Lung (tissue), 12 donors: ENCODE measurements around the gene ASAP2. TPM values are rescaled to one million over a fixed set of nuclear protein-coding genes. Genes with fewer than 3 reads are reported as not detected.

Source experiments
- ATAC-seq: fragments of 200-7000 bp; cut with Tn5 transposase; one replicate; pipeline ENCODE4 v1.9.1; 2020; ENCODE audit warnings: moderate number of reproducible peaks; ENCODE audit not compliant: insufficient read depth, low FRiP score
- DNase-seq, 3 donors: peaks; one replicate each; pipeline ENCODE4 v3.0.0-alpha.2; 2013 to 2017
- H3K27ac ChIP-seq, 2 donors: one replicate each; pipeline ENCODE4 v1.5.1; 2013; ENCODE audit warnings: mild to moderate bottlenecking in 2 of 2, moderate library complexity in 2 of 2, control low read depth in 1 of 2, inconsistent platforms in 1 of 2, low read depth in 1 of 2, low read length in 1 of 2
- H3K27me3 ChIP-seq, 3 donors: one replicate each; pipeline ENCODE4 v1.5.1; 2013; ENCODE audit warnings: low read length in 2 of 3; ENCODE audit not compliant: control insufficient read depth in 3 of 3, insufficient read depth in 3 of 3
- H3K36me3 ChIP-seq, 4 donors: one replicate each; pipeline ENCODE4 v1.5.1; 2013; ENCODE audit warnings: low read length in 4 of 4, mild to moderate bottlenecking in 1 of 4, moderate library complexity in 1 of 4; ENCODE audit not compliant: control insufficient read depth in 4 of 4, insufficient read depth in 4 of 4
- H3K4me1 ChIP-seq, 5 donors: one replicate each; pipeline ENCODE4 v1.5.1; 2013; ENCODE audit warnings: low read length in 5 of 5, mild to moderate bottlenecking in 2 of 5, moderate library complexity in 1 of 5; ENCODE audit not compliant: control insufficient read depth in 5 of 5, insufficient read depth in 5 of 5
- H3K4me3 ChIP-seq: one replicate; pipeline ENCODE4 v1.5.1; 2013; ENCODE audit warnings: mild to moderate bottlenecking, control low read depth, moderate library complexity
- H3K9ac ChIP-seq, 2 donors: one replicate each; pipeline ENCODE4 v1.5.1; 2013; ENCODE audit warnings: low read length in 2 of 2, control low read depth in 1 of 2; ENCODE audit not compliant: insufficient read depth in 1 of 2
- H3K9me3 ChIP-seq, 4 donors: one replicate each; pipeline ENCODE4 v1.5.1; 2013; ENCODE audit warnings: low read length in 3 of 4, mild to moderate bottlenecking in 1 of 4, moderate library complexity in 1 of 4; ENCODE audit not compliant: control insufficient read depth in 4 of 4, insufficient read depth in 3 of 4
- WGBS, 2 donors: extraction: QIAGEN DNeasy Blood & Tissue Kit; methylation state at CpG; one replicate each; pipeline ENCODE4 v1.1.7; 2013; 5-methylcytosine and 5-hydroxymethylcytosine counted together
- polyA plus RNA-seq, 2 donors: library from polyadenylated mRNA; stranded (reverse); fragments of 200-250 nt; gene quantifications; one replicate each; pipeline ENCODE4 v1.2.1, GENCODE V29; 2013
- total RNA-seq, 2 donors: library from RNA; depleted of rRNA in 1 of 2; stranded (reverse); fragments of >200 nt in 1 of 2; gene quantifications; one replicate each; pipeline ENCODE4 v1.2.1, GENCODE V29; 2014 to 2021
- TF ChIP-seq, protein P1 (sequence below): IDR thresholded peaks from 2 replicates; pipeline ENCODE4 v1.5.1; 2012; ENCODE audit warnings: mild to moderate bottlenecking; ENCODE audit errors: control extremely low read depth, extremely low read depth
- donor health status: control.
- donor health status: control.
- donor health status: Bipolar disorder and iron deficiency.
- donor health status: healthy.
- donor health status: DM: yes; HTN: yes; CAD: no.

ASAP2 gene
- total and polyA plus RNA-seq, 4 donors: 7.4 to 30.9 (median 17.0) TPM

GRCh38 chr2:9168821-9169221, 37.8 kb upstream of the ASAP2 start:
- no peaks in the 10 kb centered on the region for H3K36me3 ChIP-seq
- WGBS, 2 donors: 62 to 81% methylated on average over 4 of the region's 4 CpGs
- no peak for DNase-seq
- no peaks in the 10 kb centered on the region for H3K9me3 ChIP-seq
- peaks cover 0 to 13% (median 10%) of the 10 kb centered on the region in 5 donors for H3K4me1 ChIP-seq
- ATAC-seq: no peak
- TF ChIP-seq, protein P1, sequence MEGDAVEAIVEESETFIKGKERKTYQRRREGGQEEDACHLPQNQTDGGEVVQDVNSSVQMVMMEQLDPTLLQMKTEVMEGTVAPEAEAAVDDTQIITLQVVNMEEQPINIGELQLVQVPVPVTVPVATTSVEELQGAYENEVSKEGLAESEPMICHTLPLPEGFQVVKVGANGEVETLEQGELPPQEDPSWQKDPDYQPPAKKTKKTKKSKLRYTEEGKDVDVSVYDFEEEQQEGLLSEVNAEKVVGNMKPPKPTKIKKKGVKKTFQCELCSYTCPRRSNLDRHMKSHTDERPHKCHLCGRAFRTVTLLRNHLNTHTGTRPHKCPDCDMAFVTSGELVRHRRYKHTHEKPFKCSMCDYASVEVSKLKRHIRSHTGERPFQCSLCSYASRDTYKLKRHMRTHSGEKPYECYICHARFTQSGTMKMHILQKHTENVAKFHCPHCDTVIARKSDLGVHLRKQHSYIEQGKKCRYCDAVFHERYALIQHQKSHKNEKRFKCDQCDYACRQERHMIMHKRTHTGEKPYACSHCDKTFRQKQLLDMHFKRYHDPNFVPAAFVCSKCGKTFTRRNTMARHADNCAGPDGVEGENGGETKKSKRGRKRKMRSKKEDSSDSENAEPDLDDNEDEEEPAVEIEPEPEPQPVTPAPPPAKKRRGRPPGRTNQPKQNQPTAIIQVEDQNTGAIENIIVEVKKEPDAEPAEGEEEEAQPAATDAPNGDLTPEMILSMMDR: no peak
- H3K27ac ChIP-seq: no peak overlapping the region
- H3K4me3 ChIP-seq: no peak overlapping the region
- no peaks in the 10 kb centered on the region for H3K27me3 ChIP-seq
- H3K9ac ChIP-seq: no peak overlapping the region

DNA sequence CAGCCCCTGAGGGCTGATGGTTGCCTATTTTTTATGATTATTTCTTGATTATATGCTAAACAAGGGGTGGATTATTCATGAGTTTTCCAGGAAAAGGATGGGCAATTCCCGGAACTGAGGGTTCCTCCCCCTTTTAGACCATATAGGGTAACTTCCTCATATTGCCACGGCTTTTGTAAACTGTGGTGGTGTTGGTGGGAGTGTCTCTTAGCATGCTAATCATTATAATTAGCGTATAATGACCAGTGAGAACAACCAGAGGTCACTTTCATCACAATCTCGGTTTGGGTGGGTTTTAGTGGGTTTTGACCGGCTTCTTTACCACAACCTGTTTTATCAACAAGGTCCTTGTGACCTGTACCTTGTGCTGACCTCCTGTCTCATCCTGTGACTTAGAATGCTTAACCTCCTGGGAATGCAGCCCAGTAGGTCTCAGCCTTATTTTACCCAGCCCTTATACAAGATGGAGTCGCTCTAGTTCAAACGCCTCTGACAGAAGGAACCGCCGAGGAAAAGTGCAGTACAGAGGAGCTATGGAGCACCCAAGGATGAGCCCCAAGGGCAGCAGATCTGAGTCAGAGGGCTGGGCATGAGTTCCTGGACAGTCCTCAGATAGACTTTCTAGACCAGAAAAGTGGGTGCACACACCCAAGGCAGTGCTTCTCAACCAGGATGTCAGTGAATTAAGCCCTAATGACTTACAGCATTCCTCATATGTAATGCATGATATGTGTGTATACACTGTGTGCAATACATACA, 37.1 kb upstream of the ASAP2 start:
- no peak overlapping the region for H3K4me3 ChIP-seq
- no peak overlapping the region for H3K27ac ChIP-seq
- H3K9ac ChIP-seq: no peak overlapping the region
- TF ChIP-seq, protein P1: no peak
- no peaks in the 10 kb centered on the region for H3K36me3 ChIP-seq
- 69 to 81% methylated on average over 9 of the region's 9 CpGs for WGBS, 2 donors
- DNase-seq (no peak), ATAC-seq (no peak)
- no peaks in the 10 kb centered on the region for H3K9me3 ChIP-seq
- no peaks in the 10 kb centered on the region for H3K27me3 ChIP-seq
- H3K4me1 ChIP-seq: peaks cover 0 to 13% (median 10%) of the 10 kb centered on the region in 5 donors

GRCh38 chr2:9170458-9171130, 36.0 kb upstream of the ASAP2 start:
- ATAC-seq: no peak
- WGBS, 2 donors: 61 to 66% methylated on average over 8 of the region's 8 CpGs
- H3K4me1 ChIP-seq: peaks cover 0 to 13% (median 10%) of the 10 kb centered on the region in 5 donors
- H3K9ac ChIP-seq: no peak overlapping the region
- H3K27ac ChIP-seq: no peak overlapping the region
- H3K4me3 ChIP-seq: no peak overlapping the region
- TF ChIP-seq, protein P1: no peak
- no peaks in the 10 kb centered on the region for H3K9me3 ChIP-seq
- no peaks in the 10 kb centered on the region for H3K36me3 ChIP-seq
- H3K27me3 ChIP-seq: no peaks in the 10 kb centered on the region
- DNase-seq: peak in 2 of 3 donors; percentile 37 to 48
